GM18517 (cell line): ENCODE results near the gene SLC9A9.

Source experiments
- ATAC-seq: cut with Tn5 transposase; IDR thresholded peaks from one replicate; pipeline ENCODE4 v1.9.1; 2021; ENCODE audit warnings: mild to moderate bottlenecking, moderate library complexity; ENCODE audit not compliant: unreplicated experiment

The SLC9A9 gene

GRCh38 chr3:143375698-143376097 is 472.6 kb downstream of the SLC9A9 start:
- ATAC-seq, result no peak

GRCh38 chr3:143367171-143367570 is 481.1 kb downstream of the SLC9A9 start:
- no peak for ATAC-seq

GRCh38 chr3:143366672-143367071 is 481.6 kb downstream of the SLC9A9 start:
- ATAC-seq, result no peak

- ATAC-seq, result no peak
These were observed 484.3 kb downstream of the SLC9A9 start for GRCh38 chr3:143363949-143364348.

GRCh38 chr3:143363276-143363675 is 485.0 kb downstream of the SLC9A9 start:
- no peak for ATAC-seq

- ATAC-seq, result no peak
These were observed 485.9 kb downstream of the SLC9A9 start for GRCh38 chr3:143362115-143362991.

GRCh38 chr3:143361589-143361988 is 486.7 kb downstream of the SLC9A9 start:
- ATAC-seq, result no peak

GRCh38 chr3:143360244-143360643 is 488.0 kb downstream of the SLC9A9 start:
- ATAC-seq, result no peak

- ATAC-seq, result no peak
These were observed 489.3 kb downstream of the SLC9A9 start for GRCh38 chr3:143358793-143359491.

GRCh38 chr3:143358155-143358792 is 490.0 kb downstream of the SLC9A9 start:
- no peak for ATAC-seq

GRCh38 chr3:143357700-143358099 is 490.6 kb downstream of the SLC9A9 start:
- no peak for ATAC-seq

- ATAC-seq, result no peak
These were observed 491.4 kb downstream of the SLC9A9 start for GRCh38 chr3:143356839-143357238.

GRCh38 chr3:143354342-143354741 is 493.9 kb downstream of the SLC9A9 start:
- ATAC-seq, result no peak

- no peak for ATAC-seq
These were observed 495.3 kb downstream of the SLC9A9 start for GRCh38 chr3:143352850-143353550.

- no peak for ATAC-seq
These were observed 496.2 kb downstream of the SLC9A9 start for GRCh38 chr3:143351895-143352608.

- ATAC-seq, result no peak
These were observed 496.9 kb downstream of the SLC9A9 start for GRCh38 chr3:143351354-143351753.

GRCh38 chr3:143349455-143349854 is 498.8 kb downstream of the SLC9A9 start:
- no peak for ATAC-seq

- no peak for ATAC-seq
These were observed 499.6 kb downstream of the SLC9A9 start for GRCh38 chr3:143348486-143349327.

GRCh38 chr3:143344516-143345165 is 503.6 kb downstream of the SLC9A9 start:
- no peak for ATAC-seq
